Psoas muscle (tissue), 8 donors: ENCODE measurements around the gene CA10. TPM values are rescaled to one million over a fixed set of nuclear protein-coding genes. Genes with fewer than 3 reads are reported as not detected.

Experiments
- ATAC-seq, 4 donors: fragments of 200-7000 bp; cut with Tn5 transposase; one replicate each; pipeline ENCODE4 v1.9.1; 2020; ENCODE audit warnings: moderate library complexity in 3 of 4, mild to moderate bottlenecking in 2 of 4
- DNase-seq, 2 donors: peaks; one replicate each; pipeline ENCODE4 v3.0.0-alpha.2; 2020
- H3K27ac ChIP-seq: fragments of 200-600 bp; one replicate; pipeline ENCODE4 v1.8.0; 2022
- H3K27me3 ChIP-seq, 3 donors: fragments of 200-600 bp in 1 of 3; one replicate each; pipeline versions ENCODE4 v1.6.1 to v1.8.0; 2013 to 2022; ENCODE audit warnings: low read length in 2 of 3, mild to moderate bottlenecking in 2 of 3, moderate library complexity in 1 of 3; ENCODE audit not compliant: insufficient read depth in 3 of 3
- H3K36me3 ChIP-seq, 2 donors: fragments of 200-600 bp in 1 of 2; one replicate each; pipeline versions ENCODE4 v1.6.1 to v1.8.0; 2013 to 2022; ENCODE audit warnings: low read depth in 1 of 2, mild to moderate bottlenecking in 1 of 2, moderate library complexity in 1 of 2; ENCODE audit not compliant: insufficient read depth in 1 of 2
- H3K4me1 ChIP-seq: fragments of 200-600 bp; one replicate; pipeline ENCODE4 v1.8.0; 2022
- H3K4me3 ChIP-seq: fragments of 200-600 bp; one replicate; pipeline ENCODE4 v1.8.0; 2022; ENCODE audit warnings: mild to moderate bottlenecking
- H3K9me3 ChIP-seq: fragments of 200-600 bp; one replicate; pipeline ENCODE4 v1.8.0; 2022
- WGBS, 3 donors: extraction: QIAGEN DNeasy Blood & Tissue Kit; methylation state at CpG; one replicate each; pipeline versions ENCODE4 v1.1.6 to v1.1.7; 2013; 5-methylcytosine and 5-hydroxymethylcytosine counted together
- intact Hi-C, 2 donors: fragments of 100-400 bp; cut with DNase I; formaldehyde crosslinking; loops; one replicate each; pipeline versions ENCODE4 v1.11.0 to v1.14.2; 2022
- polyA plus RNA-seq, 3 donors: library from polyadenylated mRNA; stranded (reverse); fragments of 200-250 nt; gene quantifications; one replicate each; pipeline ENCODE4 v1.2.3, GENCODE V29; 2013
- total RNA-seq, 4 donors: library from RNA; stranded (reverse); fragmentation: NEBNext Ultra II Directional in 2 of 4; extraction: Animal tissue kit (Norgen Biotek cat#: 25700) in 2 of 4; gene quantifications; one replicate each; pipeline versions ENCODE4 v1.2.1 to v1.2.4, GENCODE V29; 2021 to 2023
- TF ChIP-seq, protein P1 (sequence below): fragments of 200-600 bp; IDR thresholded peaks from one replicate; pipeline ENCODE4 v1.8.0; 2022; ENCODE audit warnings: antibody characterized with exemption
- donor health status: healthy with polysubstance abuse.
- donor health status: DM: no; HTN: no; CAD: no; lungs with moderate emphysema.
- donor health status: Bipolar disorder and iron deficiency.
- donor health status: healthy.
- donor health status: DM: yes; HTN: yes; CAD: no.
- donor health status: DM: no; HTN: no; CAD: no.
- donor health status: DM: no; HTN: no; CAD: no.
- donor health status: DM: yes; HTN: yes; CAD: no.

The CA10 gene
- total and polyA plus RNA-seq, 7 donors, result 0.03 to 0.04 TPM; not detected in 5

DNA sequence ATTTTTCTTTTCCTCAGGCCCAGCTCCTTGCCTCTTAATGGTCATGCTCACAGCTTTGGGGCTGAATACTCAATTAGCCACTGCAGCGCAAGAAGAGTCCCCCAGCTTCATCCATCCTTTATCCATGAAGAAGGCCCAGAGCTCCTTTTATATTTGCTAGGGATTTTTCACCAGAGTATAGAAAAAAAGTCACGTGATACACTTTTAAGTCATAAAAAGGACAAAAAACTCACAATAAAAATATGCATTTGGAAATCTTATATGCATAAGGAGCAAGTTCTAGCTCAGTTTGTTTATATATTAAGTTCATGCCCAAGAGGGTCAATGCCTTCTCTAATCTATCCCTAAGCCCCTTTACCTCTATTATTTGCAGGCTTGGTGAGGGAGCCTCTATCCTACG lies 254.1 kb downstream of the CA10 start:
- no peaks in the 10 kb centered on the region for H3K36me3 ChIP-seq
- intact Hi-C loops, result no loop called here
- ATAC-seq, result no peak
- H3K9me3 ChIP-seq, result no peaks in the 10 kb centered on the region
- no peak for DNase-seq
- 80 to 90% (median 86%) methylated on average over 3 of the region's 3 CpGs for WGBS, 3 donors
- peaks cover 0 to 3% (median 3%) of the 10 kb centered on the region in 3 donors for H3K27me3 ChIP-seq
- no peak overlapping the region for H3K27ac ChIP-seq
- H3K4me1 ChIP-seq, result no peaks in the 10 kb centered on the region
- H3K4me3 ChIP-seq, result no peak overlapping the region
- TF ChIP-seq, protein P1, sequence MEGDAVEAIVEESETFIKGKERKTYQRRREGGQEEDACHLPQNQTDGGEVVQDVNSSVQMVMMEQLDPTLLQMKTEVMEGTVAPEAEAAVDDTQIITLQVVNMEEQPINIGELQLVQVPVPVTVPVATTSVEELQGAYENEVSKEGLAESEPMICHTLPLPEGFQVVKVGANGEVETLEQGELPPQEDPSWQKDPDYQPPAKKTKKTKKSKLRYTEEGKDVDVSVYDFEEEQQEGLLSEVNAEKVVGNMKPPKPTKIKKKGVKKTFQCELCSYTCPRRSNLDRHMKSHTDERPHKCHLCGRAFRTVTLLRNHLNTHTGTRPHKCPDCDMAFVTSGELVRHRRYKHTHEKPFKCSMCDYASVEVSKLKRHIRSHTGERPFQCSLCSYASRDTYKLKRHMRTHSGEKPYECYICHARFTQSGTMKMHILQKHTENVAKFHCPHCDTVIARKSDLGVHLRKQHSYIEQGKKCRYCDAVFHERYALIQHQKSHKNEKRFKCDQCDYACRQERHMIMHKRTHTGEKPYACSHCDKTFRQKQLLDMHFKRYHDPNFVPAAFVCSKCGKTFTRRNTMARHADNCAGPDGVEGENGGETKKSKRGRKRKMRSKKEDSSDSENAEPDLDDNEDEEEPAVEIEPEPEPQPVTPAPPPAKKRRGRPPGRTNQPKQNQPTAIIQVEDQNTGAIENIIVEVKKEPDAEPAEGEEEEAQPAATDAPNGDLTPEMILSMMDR, result no peak

DNA sequence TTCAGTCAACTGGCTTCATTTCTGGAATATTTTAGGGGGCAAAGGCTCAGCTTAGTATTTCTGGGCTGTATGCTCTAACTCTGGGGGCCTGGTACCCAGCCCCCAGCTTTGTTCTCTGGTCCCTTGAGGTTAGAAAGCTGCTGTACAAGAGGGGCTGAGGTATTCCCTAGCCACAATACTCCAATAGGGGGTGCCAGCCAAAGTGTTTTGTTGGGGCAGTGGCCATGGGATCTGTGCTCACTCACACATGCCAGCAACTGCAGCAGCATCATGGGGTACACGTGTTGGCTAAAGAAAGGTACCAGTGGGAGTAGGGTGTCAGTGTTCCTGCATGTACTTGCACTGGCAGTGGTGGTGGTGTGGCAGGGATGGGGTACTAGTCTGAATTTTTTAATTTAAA lies 257.3 kb downstream of the CA10 start:
- intact Hi-C loops, result no loop called here
- TF ChIP-seq, protein P1, result no peak
- WGBS, 3 donors, result 40 to 63% (median 55%) methylated on average over 1 of the region's 1 CpG
- Histone ChIP-seq H3K27ac (no peak overlapping the region), H3K9me3 (no peaks in the 10 kb centered on the region), H3K27me3 (peaks cover 0 to 3% (median 0%) of the 10 kb centered on the region in 3 donors), H3K36me3 (no peaks in the 10 kb centered on the region), H3K4me3 (no peak overlapping the region), H3K4me1 (no peaks in the 10 kb centered on the region)
- DNase-seq, result no peak
- no peak for ATAC-seq

DNA sequence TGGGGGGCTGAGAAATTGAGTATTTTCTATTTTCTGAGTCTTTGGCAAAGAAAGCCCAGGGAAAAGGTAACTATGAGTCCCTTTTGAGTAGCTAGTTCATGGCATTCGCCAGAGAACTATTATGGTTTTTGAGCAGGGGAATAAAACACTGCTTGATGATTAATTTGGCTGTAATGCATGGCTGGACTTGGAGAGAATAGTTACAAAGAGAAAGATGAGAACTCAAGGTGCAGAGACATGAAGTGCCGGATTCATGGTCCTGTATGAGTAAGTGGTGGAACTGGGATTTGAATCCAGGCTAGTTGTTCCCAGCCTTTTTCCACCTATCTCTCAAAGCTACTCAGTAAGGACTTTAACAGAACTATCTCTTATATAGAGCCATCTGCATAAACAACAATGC lies 266.6 kb downstream of the CA10 start:
- Histone ChIP-seq H3K9me3 (no peaks in the 10 kb centered on the region), H3K36me3 (no peaks in the 10 kb centered on the region), H3K4me3 (no peak overlapping the region), H3K27me3 (no peaks in the 10 kb centered on the region), H3K27ac (no peak overlapping the region), H3K4me1 (no peaks in the 10 kb centered on the region)
- TF ChIP-seq, protein P1, result no peak
- no peak for DNase-seq
- no peak for ATAC-seq
- 77 to 90% (median 86%) methylated on average over 2 of the region's 2 CpGs for WGBS, 3 donors
- intact Hi-C loops, result no loop called here

DNA sequence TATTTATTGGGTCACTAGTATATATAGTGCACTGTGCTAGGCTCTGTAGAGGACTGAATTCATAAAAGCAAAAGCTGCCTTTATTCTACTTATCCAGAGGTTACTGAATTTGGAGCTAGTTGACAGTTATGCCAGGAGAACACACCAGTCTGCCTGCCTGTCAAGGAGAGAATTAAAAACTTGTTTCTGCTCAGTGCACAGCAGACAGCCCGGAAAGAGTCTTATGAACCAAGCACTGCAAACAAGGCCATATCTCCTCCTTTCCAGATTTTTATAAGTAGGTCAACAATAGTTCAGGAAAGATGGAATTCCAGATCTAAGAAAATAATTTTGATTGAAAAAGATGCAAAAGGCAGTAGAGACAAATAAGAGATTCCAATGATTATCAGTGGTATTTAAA lies 267.8 kb downstream of the CA10 start:
- H3K36me3 ChIP-seq, result no peaks in the 10 kb centered on the region
- DNase-seq (no peak), ATAC-seq (no peak)
- H3K27me3 ChIP-seq, result no peaks in the 10 kb centered on the region
- H3K4me1 ChIP-seq, result no peaks in the 10 kb centered on the region
- H3K27ac ChIP-seq, result no peak overlapping the region
- no peak overlapping the region for H3K4me3 ChIP-seq
- 85 to 100% (median 90%) methylated on average over 1 of the region's 1 CpG for WGBS, 3 donors
- intact Hi-C loops, result no loop called here
- TF ChIP-seq, protein P1, result no peak
- no peaks in the 10 kb centered on the region for H3K9me3 ChIP-seq

DNA sequence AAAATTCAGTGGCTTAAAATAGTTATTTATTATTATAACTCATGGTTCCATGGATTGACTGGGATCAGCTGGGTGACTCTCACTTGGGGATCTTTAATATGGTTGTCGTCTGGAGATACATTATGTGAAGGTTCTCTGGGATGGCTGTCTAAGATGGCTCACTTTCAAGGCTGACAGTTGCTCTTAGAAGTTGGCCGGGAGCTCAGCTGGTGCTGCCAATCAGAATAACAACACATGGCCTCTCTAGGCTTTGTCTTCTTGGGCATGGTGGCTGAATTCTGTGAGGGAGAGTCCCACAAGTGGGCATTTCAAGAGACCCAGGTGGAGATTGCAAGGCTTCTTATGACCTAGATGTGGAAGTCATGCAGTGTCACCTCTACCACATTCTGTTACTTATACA lies 269.7 kb downstream of the CA10 start:
- Histone ChIP-seq H3K4me1 (no peaks in the 10 kb centered on the region), H3K36me3 (no peaks in the 10 kb centered on the region), H3K27me3 (no peaks in the 10 kb centered on the region), H3K9me3 (no peaks in the 10 kb centered on the region), H3K4me3 (no peak overlapping the region), H3K27ac (no peak overlapping the region)
- DNase-seq (no peak), ATAC-seq (no peak)
- TF ChIP-seq, protein P1, result no peak
- intact Hi-C loops, result no loop called here
- 21 to 46% (median 32%) methylated on average over 2 of the region's 2 CpGs for WGBS, 3 donors
